SK-N-SH treated with all-trans-retinoic acid at 6 μM for 48 hours (cell line): ENCODE measurements around the gene RAPGEF5.

Experiments
- ARNTL ChIP-seq: fragments of 450-650 bp; formaldehyde crosslinking; IDR thresholded peaks from 2 replicates; pipeline ENCODE4 v1.5.0; 2020; ENCODE audit warnings: low read depth, mild to moderate bottlenecking, moderate library complexity, borderline replicate concordance
- TCF4 ChIP-seq: fragments of 250-450 bp; sonication (Bioruptor Pico); IDR thresholded peaks from 2 replicates; pipeline ENCODE4 v1.8.0; 2021; ENCODE audit warnings: mild to moderate bottlenecking, moderate library complexity, borderline replicate concordance
- ZNF565 ChIP-seq: fragments of 450-650 bp; formaldehyde crosslinking; conservative IDR thresholded peaks from 2 replicates; pipeline ENCODE4 v1.5.0; 2020; ENCODE audit warnings: low read depth, mild to moderate bottlenecking, moderate library complexity

DNA sequence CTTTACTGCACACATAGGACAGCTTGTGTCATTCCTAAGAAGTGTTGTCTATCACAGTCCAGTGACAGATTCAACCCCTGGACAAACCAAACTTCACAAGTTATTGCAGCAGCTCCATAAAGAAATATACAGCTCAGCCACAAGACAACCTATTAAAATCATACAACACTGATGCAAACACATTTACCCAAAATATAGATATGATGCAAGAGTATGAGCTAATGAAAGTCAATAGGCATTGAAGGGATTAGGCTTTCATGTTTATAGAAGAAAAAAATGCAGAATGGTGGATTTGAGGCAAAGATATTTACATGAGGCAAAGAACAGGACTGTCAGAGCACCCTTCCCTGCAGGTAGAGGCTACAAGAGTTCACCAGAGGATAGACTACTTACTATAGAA, 14.9 kb upstream of the RAPGEF5 start:
- TF ChIP-seq ARNTL (CRISPR knock-in tag) (no peak), ZNF565 (CRISPR knock-in tag) (no peak), TCF4 (CRISPR knock-in tag) (no peak)
